ENCODE results near the gene EYS. TPM values are rescaled to one million over a fixed set of nuclear protein-coding genes. Genes with fewer than 3 reads are reported as not detected.

Gene EYS
- total RNA-seq, 1 donor from 2014 or later = not detected

DNA sequence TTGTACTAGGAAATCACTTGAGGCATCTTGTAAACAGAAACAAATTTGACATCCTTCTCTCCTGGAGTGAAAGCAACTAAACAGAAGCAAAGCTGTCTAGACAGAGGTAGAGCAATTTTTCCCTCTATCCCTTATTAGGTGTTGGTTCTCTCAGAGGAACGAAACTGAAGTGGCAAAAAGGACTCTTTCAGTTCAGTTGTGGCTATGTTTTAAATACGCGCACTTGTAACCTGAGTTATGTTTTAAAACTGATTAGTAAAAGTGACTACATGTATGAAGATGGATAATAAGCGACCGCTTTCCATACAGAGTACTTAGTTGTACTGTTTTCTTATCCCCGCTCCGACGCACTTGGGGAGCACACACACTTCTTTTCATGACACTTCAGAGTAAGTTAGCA is 1520.4 kb downstream of the EYS start:
- Histone ChIP-seq H3K36me3 (no peaks in the 10 kb centered on the region), H3K27me3 (no peaks in the 10 kb centered on the region), H3K27ac (no peak overlapping the region), H3K9me3 (no peaks in the 10 kb centered on the region), H3K4me3 (no peak overlapping the region), H3K4me1 (no peaks in the 10 kb centered on the region)
- no peak for DNase-seq (ENCODE audit: low spot score in 2 of 2)
- intact Hi-C loops (cut with DNase I) = no loop called here
- TF ChIP-seq, protein P1, sequence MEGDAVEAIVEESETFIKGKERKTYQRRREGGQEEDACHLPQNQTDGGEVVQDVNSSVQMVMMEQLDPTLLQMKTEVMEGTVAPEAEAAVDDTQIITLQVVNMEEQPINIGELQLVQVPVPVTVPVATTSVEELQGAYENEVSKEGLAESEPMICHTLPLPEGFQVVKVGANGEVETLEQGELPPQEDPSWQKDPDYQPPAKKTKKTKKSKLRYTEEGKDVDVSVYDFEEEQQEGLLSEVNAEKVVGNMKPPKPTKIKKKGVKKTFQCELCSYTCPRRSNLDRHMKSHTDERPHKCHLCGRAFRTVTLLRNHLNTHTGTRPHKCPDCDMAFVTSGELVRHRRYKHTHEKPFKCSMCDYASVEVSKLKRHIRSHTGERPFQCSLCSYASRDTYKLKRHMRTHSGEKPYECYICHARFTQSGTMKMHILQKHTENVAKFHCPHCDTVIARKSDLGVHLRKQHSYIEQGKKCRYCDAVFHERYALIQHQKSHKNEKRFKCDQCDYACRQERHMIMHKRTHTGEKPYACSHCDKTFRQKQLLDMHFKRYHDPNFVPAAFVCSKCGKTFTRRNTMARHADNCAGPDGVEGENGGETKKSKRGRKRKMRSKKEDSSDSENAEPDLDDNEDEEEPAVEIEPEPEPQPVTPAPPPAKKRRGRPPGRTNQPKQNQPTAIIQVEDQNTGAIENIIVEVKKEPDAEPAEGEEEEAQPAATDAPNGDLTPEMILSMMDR (IDR thresholded peaks at IDR 0.05) = no peak

DNA sequence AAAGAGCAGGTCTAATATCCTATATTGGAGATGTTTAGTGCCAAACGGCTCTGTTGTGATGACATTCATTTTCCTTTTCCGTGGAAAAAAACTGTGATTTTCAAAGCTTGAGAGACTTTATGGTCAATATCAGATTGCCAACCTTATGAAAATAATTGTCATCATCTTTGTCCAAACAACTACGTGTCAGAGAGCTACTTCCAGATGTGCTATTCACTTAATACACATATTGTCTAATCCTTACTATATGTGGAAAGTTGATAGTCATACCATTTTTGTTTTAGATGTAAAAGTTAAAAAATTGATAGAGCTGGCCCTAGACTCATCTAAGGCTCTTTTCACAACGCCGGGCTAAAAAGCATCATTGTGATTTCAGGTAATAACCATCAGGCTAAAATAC is 1521.4 kb downstream of the EYS start:
- DNase-seq (ENCODE audit: low spot score in 2 of 2) = no peak
- no peaks in the 10 kb centered on the region for H3K4me1 ChIP-seq
- TF ChIP-seq, protein P1 (IDR thresholded peaks at IDR 0.05) = no peak
- no peaks in the 10 kb centered on the region for H3K9me3 ChIP-seq
- H3K36me3 ChIP-seq = no peaks in the 10 kb centered on the region
- H3K4me3 ChIP-seq = no peak overlapping the region
- H3K27me3 ChIP-seq = no peaks in the 10 kb centered on the region
- no peak overlapping the region for H3K27ac ChIP-seq
- intact Hi-C loops (cut with DNase I) = no loop called here

DNA sequence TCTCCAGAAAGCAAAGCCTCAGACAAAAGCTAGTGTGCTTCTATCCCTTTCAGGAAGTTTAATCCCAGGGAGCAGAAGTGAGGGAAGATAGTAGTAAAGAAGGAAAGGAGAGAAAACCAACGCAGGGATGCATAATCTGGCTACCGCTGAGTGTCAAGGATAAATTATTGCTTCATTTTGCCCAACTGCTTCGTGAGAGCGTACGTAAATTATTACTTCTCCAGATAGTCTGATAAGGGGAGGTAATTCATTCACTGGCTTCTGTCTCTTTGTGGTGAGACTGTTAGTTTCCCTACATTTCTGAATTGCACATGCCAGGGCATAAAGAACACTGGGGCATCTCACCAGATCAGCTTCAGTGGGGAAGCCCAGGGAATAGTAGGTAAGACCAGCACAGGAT is 1531.7 kb downstream of the EYS start:
- no peaks in the 10 kb centered on the region for H3K27me3 ChIP-seq
- no peak overlapping the region for H3K4me3 ChIP-seq
- H3K36me3 ChIP-seq = no peaks in the 10 kb centered on the region
- DNase-seq (ENCODE audit: low spot score in 2 of 2) = no peak
- no peak overlapping the region for H3K27ac ChIP-seq
- no peaks in the 10 kb centered on the region for H3K9me3 ChIP-seq
- intact Hi-C loops (cut with DNase I) = no loop called here
- H3K4me1 ChIP-seq = no peaks in the 10 kb centered on the region
- TF ChIP-seq, protein P1 (IDR thresholded peaks at IDR 0.05) = no peak

DNA sequence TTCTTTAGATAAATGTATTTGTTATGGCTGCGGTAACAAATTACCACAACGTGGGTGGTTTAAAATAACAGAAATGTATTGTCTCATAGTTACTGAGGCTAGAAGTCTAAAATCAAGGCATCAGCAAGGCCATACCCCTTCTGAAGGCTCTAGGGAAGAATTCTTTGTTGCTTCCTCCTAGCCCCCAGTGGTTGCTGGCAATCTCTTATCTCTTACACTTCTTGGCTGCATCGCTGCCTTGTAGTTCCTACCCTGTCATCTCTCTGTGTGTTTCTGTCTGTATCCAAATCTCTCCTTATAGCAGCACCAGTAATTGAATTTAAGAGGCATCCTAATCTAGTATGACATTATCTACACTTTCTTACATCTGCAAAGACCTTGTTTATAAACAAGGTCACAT is 1536.7 kb downstream of the EYS start:
- H3K36me3 ChIP-seq = no peaks in the 10 kb centered on the region
- no peak for DNase-seq (ENCODE audit: low spot score in 2 of 2)
- H3K27ac ChIP-seq = no peak overlapping the region
- H3K4me1 ChIP-seq = no peaks in the 10 kb centered on the region
- intact Hi-C loops (cut with DNase I) = no loop called here
- H3K4me3 ChIP-seq = no peak overlapping the region
- H3K27me3 ChIP-seq = no peaks in the 10 kb centered on the region
- TF ChIP-seq, protein P1 (IDR thresholded peaks at IDR 0.05) = no peak
- H3K9me3 ChIP-seq = no peaks in the 10 kb centered on the region

DNA sequence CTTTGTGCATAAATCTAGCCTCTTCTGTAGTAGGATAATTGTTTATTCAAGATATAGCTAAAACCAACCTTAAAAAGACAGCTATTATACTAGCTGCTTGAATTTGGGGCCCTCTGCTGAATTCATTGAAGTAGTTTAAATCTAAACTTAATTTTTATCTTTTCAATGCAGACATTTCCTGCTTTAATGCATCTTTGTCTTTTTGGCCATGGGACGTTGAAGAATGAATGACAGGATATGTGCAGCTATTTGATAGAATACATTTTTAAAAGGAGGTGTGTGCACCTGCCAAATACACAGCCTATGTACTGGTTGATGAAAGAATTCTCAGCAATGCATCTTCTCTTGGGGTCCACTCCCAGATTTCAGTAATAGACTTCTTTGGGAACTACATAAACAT is 1546.5 kb downstream of the EYS start:
- no peaks in the 10 kb centered on the region for H3K4me1 ChIP-seq
- H3K36me3 ChIP-seq = no peaks in the 10 kb centered on the region
- H3K4me3 ChIP-seq = no peak overlapping the region
- DNase-seq (ENCODE audit: low spot score in 2 of 2) = no peak
- H3K27me3 ChIP-seq = no peaks in the 10 kb centered on the region
- TF ChIP-seq, protein P1 (IDR thresholded peaks at IDR 0.05) = no peak
- no peaks in the 10 kb centered on the region for H3K9me3 ChIP-seq
- no peak overlapping the region for H3K27ac ChIP-seq
- intact Hi-C loops (cut with DNase I) = no loop called here

DNA sequence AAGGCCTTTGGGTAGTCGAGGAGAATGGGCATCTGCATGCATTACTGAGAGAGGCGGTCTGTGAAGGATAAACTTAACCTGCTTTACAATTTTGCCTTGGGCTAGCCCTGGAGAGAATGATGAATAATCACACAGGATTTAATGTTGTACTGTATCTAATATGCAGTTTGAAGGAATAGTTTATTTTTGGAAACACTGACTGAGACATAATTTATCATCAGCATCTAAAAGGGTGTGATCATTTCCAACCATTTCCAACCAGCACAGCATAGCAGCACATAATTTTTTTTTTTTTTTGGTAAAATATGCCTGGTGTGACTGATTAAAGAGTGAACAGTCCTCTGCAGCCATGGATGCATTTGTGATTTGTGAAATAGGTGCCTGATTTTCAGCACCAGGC is 1552.0 kb downstream of the EYS start:
- TF ChIP-seq, protein P1 (IDR thresholded peaks at IDR 0.05) = no peak
- no peak overlapping the region for H3K4me3 ChIP-seq
- no peaks in the 10 kb centered on the region for H3K36me3 ChIP-seq
- intact Hi-C loops (cut with DNase I) = no loop called here
- H3K27ac ChIP-seq = no peak overlapping the region
- DNase-seq (ENCODE audit: low spot score in 2 of 2) = no peak
- H3K9me3 ChIP-seq = no peaks in the 10 kb centered on the region
- no peaks in the 10 kb centered on the region for H3K27me3 ChIP-seq
- H3K4me1 ChIP-seq = no peaks in the 10 kb centered on the region

All from ascending aorta (tissue), 2 donors.